ENCODE measurements around the gene PDE4D.

DNA sequence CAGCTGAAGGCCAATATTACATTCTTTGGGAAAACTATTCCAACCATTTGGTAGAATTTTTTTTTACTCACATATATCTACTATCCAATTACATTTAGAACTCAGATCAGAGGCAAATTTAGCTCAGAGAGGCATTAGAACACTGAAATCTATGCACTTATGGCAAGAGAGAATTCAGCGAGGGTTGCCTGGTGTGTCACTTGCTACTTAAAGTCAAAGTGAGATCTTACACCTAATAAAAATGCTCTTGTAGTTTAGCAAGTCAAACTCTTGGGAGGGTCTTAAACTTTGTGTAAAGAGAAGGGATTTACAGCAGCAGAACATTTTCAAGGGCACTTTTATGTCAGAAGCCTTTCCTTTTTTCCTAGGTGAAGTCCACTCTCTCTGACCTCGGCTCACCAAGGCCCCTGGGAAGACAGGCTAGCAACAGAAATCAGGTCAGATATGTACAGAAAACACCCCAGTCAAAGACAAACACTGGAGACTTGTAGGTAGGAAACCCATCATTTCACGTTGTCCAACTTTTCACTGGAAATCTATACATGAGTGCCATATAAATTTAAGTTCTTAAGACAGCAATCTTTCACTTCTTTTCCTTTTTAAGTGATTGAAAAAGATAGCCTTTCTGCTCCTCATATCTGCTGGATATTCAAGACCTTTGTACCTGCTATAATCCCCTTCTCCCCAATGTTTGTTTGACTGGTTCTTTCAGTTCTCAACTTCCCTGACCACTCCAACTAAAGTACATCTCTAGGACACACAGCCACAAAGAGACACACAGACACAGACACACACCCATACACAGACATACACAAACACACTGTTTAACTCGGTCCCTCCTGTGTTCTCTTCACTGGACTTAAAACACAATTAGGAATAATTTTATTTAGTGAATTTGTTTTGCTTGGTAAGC is 635.8 kb downstream of the PDE4D start:
- no peak for TF ChIP-seq EZH2phosphoT487 (IDR thresholded peaks at IDR 0.05; ENCODE audit: insufficient read depth, low read depth)
- no peak for TF ChIP-seq EZH2 (IDR thresholded peaks at IDR 0.05; ENCODE audit: insufficient read depth, poor library complexity, severe bottlenecking)

Data from GM23248 (cell line).